Measurements from ENCODE around the gene CAMK1D.

DNA sequence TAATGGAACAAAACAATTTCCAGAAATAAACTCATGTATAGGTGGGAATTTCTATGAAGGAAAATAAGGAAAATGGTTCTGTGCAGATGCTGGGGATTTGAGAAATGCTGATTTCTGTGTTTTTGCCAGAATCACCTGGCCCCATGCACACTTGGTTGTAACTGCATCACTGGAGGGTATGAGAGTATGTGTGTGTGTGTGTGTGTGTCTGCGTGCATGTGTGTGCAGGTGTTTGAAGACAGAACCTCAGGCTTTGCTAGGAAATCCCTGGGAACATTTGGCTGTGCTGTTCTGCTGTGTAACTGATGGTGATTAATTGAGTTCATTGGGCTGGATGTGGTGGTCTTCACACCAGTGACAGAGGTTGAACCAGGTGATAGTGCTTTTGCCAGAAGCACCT, 141.6 kb downstream of the CAMK1D start:
- TF ChIP-seq GATA2 (IDR thresholded peaks at IDR 0.05; ENCODE audit: low read depth, low read length) (no peak), GATA3 (IDR thresholded peaks at IDR 0.05; ENCODE audit: low read depth, low read length) (no peak)
